Mesothelial cell of epicardium (in vitro differentiated cells): ENCODE data around the gene CTDSP1. TPM values are rescaled to one million over a fixed set of nuclear protein-coding genes. Genes with fewer than 3 reads are reported as not detected.

ENCODE experiments used
- DNase-seq, 2 experiments: peaks; one replicate each; pipeline ENCODE4 v3.0.0; 2021; ENCODE audit warnings: low spot score in 2 of 2; ENCODE audit not compliant: unreplicated experiment in 2 of 2
- H3K27ac Mint-ChIP-seq: 2 replicates; pipeline ENCODE4 v1.8.0; 2021; ENCODE audit warnings: mixed read lengths
- H3K27me3 Mint-ChIP-seq: 2 replicates; pipeline ENCODE4 v1.8.0; 2021; ENCODE audit warnings: low read depth, mixed read lengths
- H3K36me3 Mint-ChIP-seq: 2 replicates; pipeline ENCODE4 v1.8.0; 2021; ENCODE audit warnings: mixed read lengths
- H3K4me1 Mint-ChIP-seq: 2 replicates; pipeline ENCODE4 v1.8.0; 2021; ENCODE audit warnings: mixed read lengths
- H3K4me3 Mint-ChIP-seq: 2 replicates; pipeline ENCODE4 v1.8.0; 2021; ENCODE audit warnings: mild to moderate bottlenecking, moderate library complexity, mixed read lengths
- H3K9me3 Mint-ChIP-seq: 2 replicates; pipeline ENCODE4 v1.8.0; 2021; ENCODE audit warnings: mixed read lengths
- microRNA-seq: library from miRNA; unstranded; fragments of <30 nt; microRNA quantifications from one replicate; pipeline ENCODE4 v1.2.0, GENCODE V29; 2021; ENCODE audit warnings: inconsistent platforms, mixed read lengths
- total RNA-seq: library from RNA; stranded (reverse); gene quantifications from 3 replicates; pipeline ENCODE4 v1.2.1, GENCODE V29; 2021
- TF ChIP-seq, protein P1 (sequence below): fragments of 200-600 bp; sonication (generic); IDR thresholded peaks from one replicate; pipeline ENCODE4 v1.5.0; 2021; ENCODE audit warnings: antibody characterized with exemption; ENCODE audit not compliant: unreplicated experiment

CTDSP1 gene
- total RNA-seq, 1 donor from 2014 or later = 134 TPM

GRCh38 chr2:218452079-218452478, 52.4 kb downstream of the CTDSP1 start:
- Mint-ChIP-seq H3K4me3 (no peak overlapping the region), H3K9me3 (no peaks in the 10 kb centered on the region), H3K4me1 (no peaks in the 10 kb centered on the region), H3K36me3 (peaks cover 25% of the 10 kb centered on the region), H3K27ac (no peak overlapping the region), H3K27me3 (no peaks in the 10 kb centered on the region)
- no peak for DNase-seq
- TF ChIP-seq, protein P1, sequence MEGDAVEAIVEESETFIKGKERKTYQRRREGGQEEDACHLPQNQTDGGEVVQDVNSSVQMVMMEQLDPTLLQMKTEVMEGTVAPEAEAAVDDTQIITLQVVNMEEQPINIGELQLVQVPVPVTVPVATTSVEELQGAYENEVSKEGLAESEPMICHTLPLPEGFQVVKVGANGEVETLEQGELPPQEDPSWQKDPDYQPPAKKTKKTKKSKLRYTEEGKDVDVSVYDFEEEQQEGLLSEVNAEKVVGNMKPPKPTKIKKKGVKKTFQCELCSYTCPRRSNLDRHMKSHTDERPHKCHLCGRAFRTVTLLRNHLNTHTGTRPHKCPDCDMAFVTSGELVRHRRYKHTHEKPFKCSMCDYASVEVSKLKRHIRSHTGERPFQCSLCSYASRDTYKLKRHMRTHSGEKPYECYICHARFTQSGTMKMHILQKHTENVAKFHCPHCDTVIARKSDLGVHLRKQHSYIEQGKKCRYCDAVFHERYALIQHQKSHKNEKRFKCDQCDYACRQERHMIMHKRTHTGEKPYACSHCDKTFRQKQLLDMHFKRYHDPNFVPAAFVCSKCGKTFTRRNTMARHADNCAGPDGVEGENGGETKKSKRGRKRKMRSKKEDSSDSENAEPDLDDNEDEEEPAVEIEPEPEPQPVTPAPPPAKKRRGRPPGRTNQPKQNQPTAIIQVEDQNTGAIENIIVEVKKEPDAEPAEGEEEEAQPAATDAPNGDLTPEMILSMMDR = no peak

Small RNA genes lying within 50 kb of the gene (microRNA-seq; reads per million reads assigned to microRNA genes)
- 31,242 reads per million, percentile 99 among the genes with 10 or more reads in this experiment for gene MIR26B

Other genes starting within 250 kb of the CTDSP1 start
- gene CXCR1, start 232.9 kb upstream of the CTDSP1 start, total RNA-seq = not detected in 3 replicates
- 274 to 279 TPM (median 276 TPM) in 3 replicates for gene ARPC2, start 182.7 kb upstream of the CTDSP1 start, total RNA-seq
- gene GPBAR1, start 138.9 kb upstream of the CTDSP1 start, total RNA-seq = 0.55 to 0.93 TPM (median 0.78 TPM) in 3 replicates
- gene AAMP, start 129.7 kb upstream of the CTDSP1 start, total RNA-seq = 66.6 to 67.2 TPM (median 67.1 TPM) in 3 replicates
- gene PNKD, start 129.3 kb upstream of the CTDSP1 start, total RNA-seq = 63.2 to 70.4 TPM (median 69.5 TPM) in 3 replicates
- 74.9 to 82.6 TPM (median 80.7 TPM) in 3 replicates for gene TMBIM1, start 107.4 kb upstream of the CTDSP1 start, total RNA-seq
- 0.16 TPM in 1 of 3 replicates, not detected in the others for gene CATIP, start 43.0 kb upstream of the CTDSP1 start, total RNA-seq
- gene SLC11A1, start 17.6 kb upstream of the CTDSP1 start, total RNA-seq = 0.53 to 0.79 TPM (median 0.76 TPM) in 3 replicates
- gene VIL1, start 19.3 kb downstream of the CTDSP1 start, total RNA-seq = 0.29 to 0.64 TPM (median 0.54 TPM) in 3 replicates
- gene USP37, start 168.5 kb downstream of the CTDSP1 start, total RNA-seq = 17.8 to 20.0 TPM (median 19.4 TPM) in 3 replicates
- 54.5 to 57.4 TPM (median 57.0 TPM) in 3 replicates for gene CNOT9, start 169.0 kb downstream of the CTDSP1 start, total RNA-seq
- gene PLCD4, start 208.0 kb downstream of the CTDSP1 start, total RNA-seq = 1.0 to 1.5 TPM (median 1.3 TPM) in 3 replicates